ENCODE measurements around the gene SMPD3. TPM values are rescaled to one million over a fixed set of nuclear protein-coding genes. Genes with fewer than 3 reads are reported as not detected.

SMPD3 gene
- total RNA-seq, 4 donors from 2014 or later = under 0.01 to 2.6 (median 0.75) TPM

DNA sequence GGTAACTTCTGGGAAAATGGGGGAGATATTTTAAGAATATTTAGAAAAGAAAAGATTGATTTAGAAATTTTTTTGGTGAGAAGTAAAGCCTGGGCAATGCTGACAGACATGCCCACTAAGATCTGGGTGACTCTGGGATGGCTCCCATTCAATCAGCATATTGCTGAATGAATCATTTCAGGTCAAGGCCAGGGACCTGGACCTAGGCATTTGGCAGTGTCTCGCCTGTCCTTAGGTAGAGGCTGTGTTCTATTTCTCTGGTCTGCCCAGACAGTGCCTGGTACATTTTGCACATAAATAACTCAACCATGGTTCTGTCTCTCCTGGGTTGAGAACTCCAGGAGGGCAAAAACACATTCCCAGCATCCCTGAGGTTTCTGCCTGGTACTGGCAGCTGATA, 39.9 kb downstream of the SMPD3 start:
- H3K27ac ChIP-seq = no peak overlapping the region
- no peaks in the 10 kb centered on the region for H3K4me1 ChIP-seq
- no peak overlapping the region for H3K4me3 ChIP-seq
- no peaks in the 10 kb centered on the region for H3K9me3 ChIP-seq
- DNase-seq = no peak
- TF ChIP-seq, protein P1, sequence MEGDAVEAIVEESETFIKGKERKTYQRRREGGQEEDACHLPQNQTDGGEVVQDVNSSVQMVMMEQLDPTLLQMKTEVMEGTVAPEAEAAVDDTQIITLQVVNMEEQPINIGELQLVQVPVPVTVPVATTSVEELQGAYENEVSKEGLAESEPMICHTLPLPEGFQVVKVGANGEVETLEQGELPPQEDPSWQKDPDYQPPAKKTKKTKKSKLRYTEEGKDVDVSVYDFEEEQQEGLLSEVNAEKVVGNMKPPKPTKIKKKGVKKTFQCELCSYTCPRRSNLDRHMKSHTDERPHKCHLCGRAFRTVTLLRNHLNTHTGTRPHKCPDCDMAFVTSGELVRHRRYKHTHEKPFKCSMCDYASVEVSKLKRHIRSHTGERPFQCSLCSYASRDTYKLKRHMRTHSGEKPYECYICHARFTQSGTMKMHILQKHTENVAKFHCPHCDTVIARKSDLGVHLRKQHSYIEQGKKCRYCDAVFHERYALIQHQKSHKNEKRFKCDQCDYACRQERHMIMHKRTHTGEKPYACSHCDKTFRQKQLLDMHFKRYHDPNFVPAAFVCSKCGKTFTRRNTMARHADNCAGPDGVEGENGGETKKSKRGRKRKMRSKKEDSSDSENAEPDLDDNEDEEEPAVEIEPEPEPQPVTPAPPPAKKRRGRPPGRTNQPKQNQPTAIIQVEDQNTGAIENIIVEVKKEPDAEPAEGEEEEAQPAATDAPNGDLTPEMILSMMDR (IDR thresholded peaks at IDR 0.05) = no peak
- TF ChIP-seq POLR2A (IDR thresholded peaks at IDR 0.05) = no peak
- intact Hi-C loops (cut with DNase I; ENCODE audit: low total_unique reads) = no loop called here
- no peaks in the 10 kb centered on the region for H3K36me3 ChIP-seq
- no peaks in the 10 kb centered on the region for H3K27me3 ChIP-seq

- Histone ChIP-seq H3K27me3 (no peaks in the 10 kb centered on the region), H3K27ac (no peak overlapping the region), H3K4me1 (no peaks in the 10 kb centered on the region), H3K9me3 (no peaks in the 10 kb centered on the region), H3K4me3 (no peak overlapping the region), H3K36me3 (no peaks in the 10 kb centered on the region)
- no peak for DNase-seq
- intact Hi-C loops (cut with DNase I; ENCODE audit: low total_unique reads) = no loop called here
- no peak for TF ChIP-seq POLR2A (IDR thresholded peaks at IDR 0.05)
- TF ChIP-seq, protein P1 (IDR thresholded peaks at IDR 0.05) = no peak
Observed at GRCh38 chr16:68406458-68407152, 41.7 kb downstream of the SMPD3 start.

DNA sequence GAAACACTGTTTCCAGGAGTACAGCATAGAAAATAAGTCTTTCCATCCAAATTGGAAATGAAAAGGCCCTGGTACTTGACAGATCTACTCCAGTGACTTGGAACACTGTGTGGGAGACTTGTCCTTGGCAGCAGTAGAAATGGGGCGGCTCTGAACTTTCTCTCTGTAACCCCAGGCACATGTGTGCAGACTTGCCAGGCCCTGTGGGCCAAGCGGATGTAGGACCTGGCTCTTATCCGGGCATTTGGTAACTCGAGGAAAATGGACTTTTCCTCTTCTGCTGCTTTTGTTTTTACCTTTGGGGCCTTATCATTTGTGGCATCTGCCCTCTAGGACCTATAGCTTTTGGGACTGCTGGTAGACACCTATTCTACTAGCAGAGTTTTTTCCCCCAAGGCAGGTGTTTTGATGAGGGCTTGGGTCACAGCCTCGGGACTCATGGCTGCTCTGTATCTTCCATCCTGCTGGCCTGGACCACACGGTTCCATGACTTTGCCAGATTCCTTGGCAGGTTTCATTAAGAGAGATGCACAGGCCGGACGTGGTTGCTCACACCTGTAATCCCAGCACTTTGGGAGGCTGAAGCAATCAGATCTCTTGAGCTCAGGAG, 43.5 kb downstream of the SMPD3 start:
- intact Hi-C loops (cut with DNase I; ENCODE audit: low total_unique reads) = no loop called here
- no peak for DNase-seq
- H3K27ac ChIP-seq = no peak overlapping the region
- no peaks in the 10 kb centered on the region for H3K9me3 ChIP-seq
- no peaks in the 10 kb centered on the region for H3K27me3 ChIP-seq
- H3K36me3 ChIP-seq = no peaks in the 10 kb centered on the region
- no peaks in the 10 kb centered on the region for H3K4me1 ChIP-seq
- no peak for TF ChIP-seq POLR2A (IDR thresholded peaks at IDR 0.05)
- TF ChIP-seq, protein P1 (IDR thresholded peaks at IDR 0.05) = no peak
- H3K4me3 ChIP-seq = no peak overlapping the region

DNA sequence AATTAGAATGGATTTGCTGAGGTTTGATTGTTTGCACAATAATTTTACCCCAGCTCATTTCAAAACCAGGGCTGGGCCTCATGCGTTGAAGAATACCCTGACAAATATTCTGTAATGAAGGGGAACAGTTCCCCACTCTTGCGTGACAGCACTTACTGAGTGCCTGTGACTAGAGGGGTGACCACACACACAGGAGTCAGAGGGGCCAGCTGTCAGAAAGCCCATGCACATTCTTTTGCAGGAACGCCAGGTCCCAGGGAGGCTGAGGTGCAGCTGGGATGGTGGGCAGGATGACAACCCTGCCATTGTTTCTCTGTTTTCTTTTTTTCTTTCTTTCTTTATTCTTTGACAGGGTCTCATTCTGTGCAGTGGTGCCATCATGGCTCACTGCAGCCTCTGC, 44.6 kb downstream of the SMPD3 start:
- H3K4me3 ChIP-seq = no peak overlapping the region
- TF ChIP-seq, protein P1 (IDR thresholded peaks at IDR 0.05) = no peak
- no peak for TF ChIP-seq POLR2A (IDR thresholded peaks at IDR 0.05)
- no peak overlapping the region for H3K27ac ChIP-seq
- H3K4me1 ChIP-seq = no peaks in the 10 kb centered on the region
- no peaks in the 10 kb centered on the region for H3K36me3 ChIP-seq
- no peak for DNase-seq
- H3K27me3 ChIP-seq = no peaks in the 10 kb centered on the region
- intact Hi-C loops (cut with DNase I; ENCODE audit: low total_unique reads) = no loop called here
- no peaks in the 10 kb centered on the region for H3K9me3 ChIP-seq

GRCh38 chr16:68403177-68403576, 45.1 kb downstream of the SMPD3 start:
- H3K27me3 ChIP-seq = no peaks in the 10 kb centered on the region
- H3K4me1 ChIP-seq = no peaks in the 10 kb centered on the region
- H3K36me3 ChIP-seq = no peaks in the 10 kb centered on the region
- no peak for DNase-seq
- no peaks in the 10 kb centered on the region for H3K9me3 ChIP-seq
- no peak overlapping the region for H3K4me3 ChIP-seq
- H3K27ac ChIP-seq = no peak overlapping the region
- intact Hi-C loops (cut with DNase I; ENCODE audit: low total_unique reads) = no loop called here
- TF ChIP-seq POLR2A (IDR thresholded peaks at IDR 0.05) = no peak
- TF ChIP-seq, protein P1 (IDR thresholded peaks at IDR 0.05) = no peak

Measured in uterus (tissue), 4 donors.